Posterior cingulate gyrus (tissue), 11 donors: ENCODE results near the gene AIFM2.
"Not testable (repeated sequence)": the region's sequence is repeated elsewhere in the genome, so short reads cannot be mapped to it uniquely, and the experiment has no call there.

Experiments used
- DNase-seq, 10 donors: peaks; one replicate each; pipeline versions ENCODE4 v3.0.0 to v3.0.0-alpha.2; 2020 to 2021; ENCODE audit warnings: mixed read lengths in 3 of 10
- intact Hi-C: fragments of 100-400 bp; cut with DNase I; formaldehyde crosslinking; loops from one replicate; pipeline ENCODE4 v1.15.1; 2023

The AIFM2 gene

GRCh38 chr10:70098271-70098670 is 34.4 kb downstream of the AIFM2 start:
- DNase-seq, result no peak
- intact Hi-C loops, result no loop called here

- intact Hi-C loops, result no loop called here
- no peak for DNase-seq
These were observed 35.2 kb downstream of the AIFM2 start for GRCh38 chr10:70097459-70097858.

- intact Hi-C loops, result no loop called here
These were observed 35.8 kb downstream of the AIFM2 start for GRCh38 chr10:70096705-70097420.

GRCh38 chr10:70096016-70096704 is 36.5 kb downstream of the AIFM2 start:
- intact Hi-C loops, result no loop called here
- no peak for DNase-seq

More at GRCh38 chr10:70096705-70097420, 35.8 kb downstream of the AIFM2 start:
- no peak for DNase-seq

- no peak for DNase-seq
- intact Hi-C loops, result no loop called here
These were observed 38.4 kb downstream of the AIFM2 start for GRCh38 chr10:70094250-70094649.

GRCh38 chr10:70093335-70093944 is 39.2 kb downstream of the AIFM2 start:
- intact Hi-C loops, result no loop called here
- no peak for DNase-seq

GRCh38 chr10:70092389-70092718 is 40.3 kb downstream of the AIFM2 start:
- no peak for DNase-seq
- intact Hi-C loops, result no loop called here

GRCh38 chr10:70090951-70091350 is 41.7 kb downstream of the AIFM2 start:
- DNase-seq, result no peak
- intact Hi-C loops, result no loop called here

- intact Hi-C loops, result no loop called here
- no peak for DNase-seq
These were observed 42.6 kb downstream of the AIFM2 start for GRCh38 chr10:70090013-70090412.

GRCh38 chr10:70088308-70088698 is 44.3 kb downstream of the AIFM2 start:
- intact Hi-C loops, result no loop called here
- DNase-seq, result no peak

- no peak for DNase-seq
- intact Hi-C loops, result no loop called here
These were observed 44.9 kb downstream of the AIFM2 start for GRCh38 chr10:70087616-70088307.

- intact Hi-C loops, result no loop called here
- no peak for DNase-seq
These were observed 46.5 kb downstream of the AIFM2 start for GRCh38 chr10:70085975-70086613.

- DNase-seq, result no peak
- intact Hi-C loops, result no loop called here
These were observed 48.4 kb downstream of the AIFM2 start for GRCh38 chr10:70084189-70084588.

- intact Hi-C loops, DNase-seq: not testable (repeated sequence)
These were observed 51.8 kb downstream of the AIFM2 start for GRCh38 chr10:70080789-70081188.

- no peak for DNase-seq
- intact Hi-C loops, result no loop called here
These were observed 53.7 kb downstream of the AIFM2 start for GRCh38 chr10:70078937-70079336.

- DNase-seq, result no peak
- intact Hi-C loops, result no loop called here
These were observed 54.3 kb downstream of the AIFM2 start for GRCh38 chr10:70078329-70078728.

- intact Hi-C loops, result no loop called here
These were observed 57.7 kb downstream of the AIFM2 start for GRCh38 chr10:70074971-70075370.

GRCh38 chr10:70074165-70074564 is 58.5 kb downstream of the AIFM2 start:
- intact Hi-C loops, result no loop called here
- DNase-seq, result no peak

More at GRCh38 chr10:70074971-70075370, 57.7 kb downstream of the AIFM2 start:
- DNase-seq, result no peak

- intact Hi-C loops, result no loop called here
- no peak for DNase-seq
These were observed 61.8 kb downstream of the AIFM2 start for GRCh38 chr10:70070834-70071233.

- intact Hi-C loops, result no loop called here
- no peak for DNase-seq
These were observed 63.3 kb downstream of the AIFM2 start for GRCh38 chr10:70069346-70069745.

- no peak for DNase-seq
- intact Hi-C loops, result no loop called here
These were observed 63.7 kb downstream of the AIFM2 start for GRCh38 chr10:70068925-70069324.
